ENCODE results near the gene WDR46. TPM values are rescaled to one million over a fixed set of nuclear protein-coding genes. Genes with fewer than 3 reads are reported as not detected.

WDR46 gene
- total and polyA plus RNA-seq, 2 experiments from 2014 or later = 71.4 to 104 TPM

- TF ChIP-seq CTCF (conservative IDR thresholded peaks at IDR 0.05; ENCODE audit: low read depth in 2 of 2) (no peak), ZNF331 (CRISPR knock-in tag; IDR thresholded peaks at IDR 0.05; ENCODE audit: low read depth) (no peak), EZH2 (IDR thresholded peaks at IDR 0.05; ENCODE audit: low read depth, unreplicated experiment) (no peak), CREB1 (CRISPR knock-in tag; IDR thresholded peaks at IDR 0.05; ENCODE audit: low read depth) (no peak)
Measured at GRCh38 chr6:33318426-33319073, 29.5 kb upstream of the WDR46 start (continued).

DNA sequence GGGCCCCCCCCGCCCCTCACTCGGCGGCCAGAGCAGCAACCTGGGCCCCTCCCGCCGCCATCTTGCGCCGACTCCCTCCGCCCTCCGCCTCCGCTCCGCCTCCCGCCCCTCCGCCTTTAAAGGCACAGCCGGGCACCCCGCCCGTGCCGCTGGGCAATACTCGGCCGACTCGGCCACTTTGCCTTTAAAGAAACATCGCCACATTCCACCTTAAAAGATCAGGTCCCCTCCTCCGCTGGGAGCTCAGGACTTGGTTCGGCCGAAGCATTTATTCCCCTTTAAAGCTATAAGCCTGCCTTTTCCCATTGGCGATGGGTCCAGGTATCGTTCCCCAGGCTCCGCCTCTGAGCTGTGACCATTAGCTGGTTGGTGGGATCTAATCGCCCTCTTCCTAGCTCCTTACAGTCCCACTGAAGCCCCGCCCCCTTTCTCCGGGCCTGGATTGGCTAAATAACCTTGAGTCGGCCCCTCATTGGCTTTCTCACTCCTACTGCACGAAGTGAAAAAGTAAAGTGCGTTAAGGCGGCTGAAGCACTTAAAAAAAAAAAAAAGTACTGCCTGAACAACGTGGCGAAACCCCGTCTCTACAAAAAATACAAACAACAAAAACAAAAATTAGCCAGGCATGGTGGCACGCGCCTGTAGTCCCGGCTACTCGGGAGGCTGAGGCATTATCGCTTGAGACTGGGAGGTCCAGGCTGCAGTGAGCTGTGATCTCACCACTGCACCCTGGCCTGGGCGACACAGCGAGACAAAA lies 28.8 kb upstream of the WDR46 start, which contains the start of gene ZBTB22:
TSS of gene ZBTB22 (minus strand) at position 76 of the 757 bp plus-strand sequence. CDS start 828 bp downstream, outside the sequence.
- H3K27ac ChIP-seq (ENCODE audit: low read depth) = peak within 1 kb of the TSS; percentile 88
- no peak within 1 kb of the TSS for H2AFZ ChIP-seq
- peaks cover 42% of the 10 kb centered on the region for H3K36me3 Mint-ChIP-seq (ENCODE audit: low read depth)
- H3K79me2 ChIP-seq (replicated peaks; ENCODE audit: insufficient read depth) = peaks cover 36% of the 10 kb centered on the region
- H3K27me3 Mint-ChIP-seq (ENCODE audit: insufficient read depth, low read depth, poor library complexity) = peaks cover 23% of the 10 kb centered on the region
- peaks cover 20% of the 10 kb centered on the region for H3F3A ChIP-seq (replicated peaks; ENCODE audit: low read depth)
- H3K27ac Mint-ChIP-seq = peak within 1 kb of the TSS; percentile 98
- peaks cover 39% of the 10 kb centered on the region for H3K4me1 ChIP-seq (ENCODE audit: insufficient read depth)
- TF ChIP-seq POLR2AphosphoS5 (IDR thresholded peaks at IDR 0.05; ENCODE audit: low read depth) (peak; percentile 56; the same call in 1 of the 2 replicates), CREB1 (CRISPR knock-in tag; IDR thresholded peaks at IDR 0.05; ENCODE audit: low read depth) (no peak)
- DNase-seq (ENCODE audit: low spot score) = peak; percentile 100
- H4K20me1 ChIP-seq (replicated peaks; ENCODE audit: insufficient read depth) = peaks cover 11% of the 10 kb centered on the region
- H3K36me3 ChIP-seq (ENCODE audit: insufficient read depth) = peaks cover 14% of the 10 kb centered on the region
- H3K4me2 ChIP-seq = peak within 1 kb of the TSS; percentile 75
- no peaks in the 10 kb centered on the region; the same call in 1 of the 3 replicates for H3K9me3 Mint-ChIP-seq
- peaks cover 65% of the 10 kb centered on the region for H3K4me1 Mint-ChIP-seq
- peak; percentile 62 for ATAC-seq
- peak within 1 kb of the TSS; percentile 51 for H3K4me3 ChIP-seq
- no peaks in the 10 kb centered on the region for H3K9me2 ChIP-seq (ENCODE audit: insufficient read depth)
- no peaks in the 10 kb centered on the region for H3K27me3 ChIP-seq (ENCODE audit: insufficient read depth)
- peak within 1 kb of the TSS; percentile 93 for H3K4me3 Mint-ChIP-seq

DNA sequence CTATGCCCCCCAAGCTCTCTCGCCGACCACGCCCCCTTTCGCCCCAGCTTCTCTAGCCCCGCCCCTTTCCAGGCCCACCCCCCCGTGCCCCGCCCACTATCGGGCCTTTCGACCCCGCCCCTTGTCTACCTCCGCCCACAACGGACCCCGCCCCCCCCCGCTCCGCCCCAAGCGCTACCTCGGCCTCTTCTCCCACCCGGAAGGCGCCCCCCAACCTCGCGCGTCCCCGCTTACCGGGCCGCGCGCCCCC lies 28.3 kb upstream of the WDR46 start:
- peak; percentile 79 for DNase-seq (ENCODE audit: low spot score)
- Histone ChIP-seq H3K4me3 (peak overlapping the region; percentile 51), H4K20me1 (replicated peaks; ENCODE audit: insufficient read depth) (peaks cover 11% of the 10 kb centered on the region), H3K9me2 (ENCODE audit: insufficient read depth) (no peaks in the 10 kb centered on the region), H2AFZ (no peak overlapping the region), H3K4me1 (ENCODE audit: insufficient read depth) (peaks cover 39% of the 10 kb centered on the region), H3K27me3 (ENCODE audit: insufficient read depth) (no peaks in the 10 kb centered on the region), H3K79me2 (replicated peaks; ENCODE audit: insufficient read depth) (peaks cover 33% of the 10 kb centered on the region), H3K36me3 (ENCODE audit: insufficient read depth) (peaks cover 14% of the 10 kb centered on the region), H3F3A (replicated peaks; ENCODE audit: low read depth) (peaks cover 23% of the 10 kb centered on the region), H3K27ac (ENCODE audit: low read depth) (no peak overlapping the region), H3K4me2 (peak overlapping the region; percentile 75)
- Mint-ChIP-seq H3K27me3 (ENCODE audit: insufficient read depth, low read depth, poor library complexity) (peaks cover 27% of the 10 kb centered on the region), H3K36me3 (ENCODE audit: low read depth) (peaks cover 42% of the 10 kb centered on the region), H3K9me3 (no peaks in the 10 kb centered on the region; the same call in 1 of the 3 replicates), H3K4me1 (peaks cover 66% of the 10 kb centered on the region), H3K27ac (no peak overlapping the region), H3K4me3 (peak overlapping the region; percentile 93)
- ATAC-seq = no peak
- no peak for TF ChIP-seq CTCF (conservative IDR thresholded peaks at IDR 0.05; ENCODE audit: low read depth in 2 of 2)
- TF ChIP-seq JUNB (IDR thresholded peaks at IDR 0.05; ENCODE audit: unreplicated experiment) = no peak
- no peak for TF ChIP-seq EZH2phosphoT487 (IDR thresholded peaks at IDR 0.05; ENCODE audit: unreplicated experiment)
